ENCODE measurements around the gene CMIP.

- no peak for TF ChIP-seq POLR2A (IDR thresholded peaks at IDR 0.05)
- TF ChIP-seq, protein P1, sequence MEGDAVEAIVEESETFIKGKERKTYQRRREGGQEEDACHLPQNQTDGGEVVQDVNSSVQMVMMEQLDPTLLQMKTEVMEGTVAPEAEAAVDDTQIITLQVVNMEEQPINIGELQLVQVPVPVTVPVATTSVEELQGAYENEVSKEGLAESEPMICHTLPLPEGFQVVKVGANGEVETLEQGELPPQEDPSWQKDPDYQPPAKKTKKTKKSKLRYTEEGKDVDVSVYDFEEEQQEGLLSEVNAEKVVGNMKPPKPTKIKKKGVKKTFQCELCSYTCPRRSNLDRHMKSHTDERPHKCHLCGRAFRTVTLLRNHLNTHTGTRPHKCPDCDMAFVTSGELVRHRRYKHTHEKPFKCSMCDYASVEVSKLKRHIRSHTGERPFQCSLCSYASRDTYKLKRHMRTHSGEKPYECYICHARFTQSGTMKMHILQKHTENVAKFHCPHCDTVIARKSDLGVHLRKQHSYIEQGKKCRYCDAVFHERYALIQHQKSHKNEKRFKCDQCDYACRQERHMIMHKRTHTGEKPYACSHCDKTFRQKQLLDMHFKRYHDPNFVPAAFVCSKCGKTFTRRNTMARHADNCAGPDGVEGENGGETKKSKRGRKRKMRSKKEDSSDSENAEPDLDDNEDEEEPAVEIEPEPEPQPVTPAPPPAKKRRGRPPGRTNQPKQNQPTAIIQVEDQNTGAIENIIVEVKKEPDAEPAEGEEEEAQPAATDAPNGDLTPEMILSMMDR (IDR thresholded peaks at IDR 0.05), result no peak
These were observed 73.8 kb downstream of the CMIP start for GRCh38 chr16:81518439-81518757.

Measured in thyroid gland (tissue), 4 donors.